GM12872 (cell line): ENCODE data around the gene CDH23.
A peak's percentile ranks its signal among the peaks of the same experiment; 100 is the strongest.

Source experiments
- TF ChIP-seq, protein P1 (sequence below): IDR thresholded peaks from 3 replicates; pipeline ENCODE4 v1.5.1; 2011; ENCODE audit warnings: low read depth, mild to moderate bottlenecking, low read length, moderate library complexity; ENCODE audit not compliant: insufficient read depth

CDH23 gene

DNA sequence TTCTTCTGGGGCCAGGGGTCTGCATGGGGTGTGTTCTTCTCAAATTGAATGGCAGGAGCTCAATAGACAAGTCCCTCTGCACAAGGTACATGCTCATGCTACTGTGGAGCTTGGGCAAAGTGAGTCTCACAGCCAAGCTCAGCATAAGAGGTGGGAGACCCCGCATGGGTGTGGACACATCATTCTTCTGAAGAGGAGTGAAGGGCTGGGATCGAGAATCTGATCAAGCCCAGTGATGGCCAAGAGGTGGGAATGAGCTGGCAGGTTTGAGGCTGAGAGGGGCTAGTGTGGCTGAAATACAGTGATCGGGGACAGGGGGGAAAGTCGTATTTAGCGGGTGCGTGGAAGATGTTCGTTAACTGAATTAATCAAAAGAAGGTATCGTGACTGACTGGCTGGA is 32.6 kb downstream of the CDH23 start:
- TF ChIP-seq, protein P1, sequence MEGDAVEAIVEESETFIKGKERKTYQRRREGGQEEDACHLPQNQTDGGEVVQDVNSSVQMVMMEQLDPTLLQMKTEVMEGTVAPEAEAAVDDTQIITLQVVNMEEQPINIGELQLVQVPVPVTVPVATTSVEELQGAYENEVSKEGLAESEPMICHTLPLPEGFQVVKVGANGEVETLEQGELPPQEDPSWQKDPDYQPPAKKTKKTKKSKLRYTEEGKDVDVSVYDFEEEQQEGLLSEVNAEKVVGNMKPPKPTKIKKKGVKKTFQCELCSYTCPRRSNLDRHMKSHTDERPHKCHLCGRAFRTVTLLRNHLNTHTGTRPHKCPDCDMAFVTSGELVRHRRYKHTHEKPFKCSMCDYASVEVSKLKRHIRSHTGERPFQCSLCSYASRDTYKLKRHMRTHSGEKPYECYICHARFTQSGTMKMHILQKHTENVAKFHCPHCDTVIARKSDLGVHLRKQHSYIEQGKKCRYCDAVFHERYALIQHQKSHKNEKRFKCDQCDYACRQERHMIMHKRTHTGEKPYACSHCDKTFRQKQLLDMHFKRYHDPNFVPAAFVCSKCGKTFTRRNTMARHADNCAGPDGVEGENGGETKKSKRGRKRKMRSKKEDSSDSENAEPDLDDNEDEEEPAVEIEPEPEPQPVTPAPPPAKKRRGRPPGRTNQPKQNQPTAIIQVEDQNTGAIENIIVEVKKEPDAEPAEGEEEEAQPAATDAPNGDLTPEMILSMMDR = no peak

DNA sequence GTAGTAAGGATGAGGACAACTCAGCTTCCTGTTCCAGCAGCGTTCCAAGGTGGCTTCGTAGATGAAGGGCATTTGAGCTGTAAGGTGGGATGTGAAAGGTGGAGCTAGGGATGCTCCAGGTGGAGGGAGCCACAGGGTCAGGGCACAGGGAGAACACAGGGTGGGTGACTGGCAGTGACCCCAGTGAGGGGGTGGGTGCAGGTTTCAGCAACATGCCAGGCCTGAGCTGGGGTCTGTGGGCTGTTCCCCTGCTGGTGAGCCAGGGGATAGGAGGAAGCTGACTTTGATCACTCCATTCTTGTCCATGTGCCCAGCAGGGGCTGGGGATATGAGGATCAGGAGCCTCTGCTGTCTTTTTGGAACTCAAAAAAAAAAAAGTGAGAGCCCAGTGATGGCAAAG is 33.2 kb downstream of the CDH23 start:
- TF ChIP-seq, protein P1 = peak; percentile 53

DNA sequence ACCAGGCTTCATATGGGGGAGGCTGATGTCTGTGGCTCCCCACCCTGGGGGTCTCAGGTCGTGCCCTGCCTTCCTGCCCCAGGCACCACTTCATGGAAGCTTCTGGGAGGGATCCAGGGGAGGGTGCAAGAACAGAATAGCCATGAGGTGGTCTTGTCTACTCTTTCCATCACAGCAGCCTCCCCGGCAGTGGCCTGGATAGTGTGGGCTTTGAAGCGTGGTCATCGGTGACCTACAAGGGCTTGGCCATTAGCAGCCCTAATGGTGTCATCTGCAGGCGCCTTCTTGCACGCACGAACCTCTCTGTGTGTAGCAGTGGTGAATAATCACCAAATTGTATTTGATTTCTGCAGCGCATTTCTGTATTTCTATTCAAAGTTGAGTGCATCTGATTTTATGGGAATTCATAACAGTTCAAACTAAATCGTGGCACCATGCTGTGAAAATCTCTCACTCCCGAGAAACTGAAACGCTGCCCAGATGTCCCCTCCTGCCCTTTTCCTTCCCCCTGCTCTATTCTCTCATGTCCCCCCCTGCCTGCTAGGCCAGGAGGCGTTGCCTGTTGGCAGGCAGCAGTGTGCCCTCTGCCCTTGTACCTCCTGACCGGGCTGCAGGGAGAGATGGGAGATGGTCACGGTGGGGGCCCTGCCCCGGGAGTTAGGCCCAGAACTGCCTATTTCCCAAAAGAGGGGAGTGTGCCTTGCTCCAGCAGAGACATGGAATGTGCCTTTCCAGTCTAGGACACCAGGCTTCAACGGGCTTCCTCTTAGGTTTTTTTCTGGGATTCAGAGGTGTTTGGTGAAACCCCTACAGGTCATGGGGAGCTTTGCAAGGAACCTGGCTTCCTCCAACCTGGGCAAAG is 34.8 kb downstream of the CDH23 start:
- TF ChIP-seq, protein P1 = no peak

DNA sequence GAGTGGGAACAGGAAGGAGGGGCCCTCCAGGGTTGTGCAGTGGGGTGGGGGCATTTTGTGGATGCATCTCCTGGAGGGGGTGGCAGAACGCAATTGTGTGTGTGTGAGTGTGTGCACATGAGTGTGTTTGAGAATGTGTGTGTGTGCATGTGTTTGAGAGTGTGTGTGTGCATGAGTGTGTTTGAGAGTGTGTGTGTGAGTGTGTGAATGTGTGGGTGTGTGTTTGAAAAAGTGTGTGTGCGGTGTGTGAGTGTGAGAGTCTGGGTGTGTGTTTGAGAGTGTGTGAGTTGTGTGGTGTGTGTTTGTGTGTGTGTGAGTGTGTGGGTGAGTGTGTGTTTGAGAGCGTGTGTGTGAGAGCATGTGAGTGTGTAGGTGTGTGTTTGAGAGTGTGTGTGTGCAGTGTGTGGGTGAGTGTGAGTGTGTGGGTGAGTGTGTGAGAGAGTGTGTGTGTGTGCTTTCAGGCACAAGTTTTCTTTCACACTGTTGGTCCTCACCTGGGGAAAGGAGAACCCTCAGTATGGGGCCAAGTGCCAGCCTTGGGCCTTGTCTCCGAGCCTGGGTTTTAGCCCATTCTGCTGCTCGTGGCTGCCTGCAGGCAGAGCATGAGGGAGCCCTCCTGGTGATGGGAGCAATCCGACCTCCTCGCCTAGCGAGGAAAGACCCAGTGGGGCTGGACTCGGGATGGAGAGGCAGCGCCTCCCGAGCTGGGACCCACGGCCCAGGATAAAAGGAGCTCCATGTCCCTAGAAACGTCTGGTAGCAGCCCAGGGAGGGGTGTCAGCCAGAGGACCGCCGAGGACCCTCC is 35.6 kb downstream of the CDH23 start:
- TF ChIP-seq, protein P1 = no peak

DNA sequence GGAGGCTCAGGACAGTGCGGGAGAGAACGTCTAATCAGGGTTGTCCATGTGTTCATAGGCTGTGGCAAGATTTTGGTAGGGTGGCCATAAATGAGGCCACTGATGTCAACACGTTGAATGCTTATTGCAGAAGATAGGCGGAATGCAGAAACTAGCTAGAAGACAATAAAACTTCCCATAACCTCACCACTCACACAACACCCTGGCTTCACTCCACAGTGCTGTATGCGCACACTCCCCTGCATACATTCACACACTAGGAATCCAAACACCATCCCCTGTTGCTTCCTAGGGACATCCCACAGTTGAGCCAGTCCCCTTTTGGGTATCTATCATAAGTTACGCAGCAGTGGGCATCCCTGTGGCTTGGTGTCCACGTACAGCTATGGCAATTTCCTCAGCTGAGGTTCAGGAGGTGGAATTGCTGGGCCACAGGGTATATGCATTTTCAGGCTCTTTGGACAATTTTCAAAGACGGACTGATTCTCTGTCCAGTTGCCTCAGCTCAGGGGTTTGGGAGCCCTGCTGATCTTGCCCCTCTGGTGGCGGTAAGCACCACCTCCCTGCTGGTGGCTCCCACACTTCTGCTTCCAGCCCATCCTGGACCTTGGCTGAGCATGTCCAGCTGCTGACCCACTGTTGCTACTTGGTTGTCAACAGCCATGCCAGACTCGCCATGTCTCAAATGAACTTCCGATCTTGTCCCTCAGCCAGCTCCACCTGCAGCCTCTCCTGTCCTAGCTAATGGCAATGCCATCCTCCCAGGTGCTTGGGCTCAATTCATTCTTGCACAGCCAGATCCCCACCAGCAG is 36.4 kb downstream of the CDH23 start:
- TF ChIP-seq, protein P1 = no peak

DNA sequence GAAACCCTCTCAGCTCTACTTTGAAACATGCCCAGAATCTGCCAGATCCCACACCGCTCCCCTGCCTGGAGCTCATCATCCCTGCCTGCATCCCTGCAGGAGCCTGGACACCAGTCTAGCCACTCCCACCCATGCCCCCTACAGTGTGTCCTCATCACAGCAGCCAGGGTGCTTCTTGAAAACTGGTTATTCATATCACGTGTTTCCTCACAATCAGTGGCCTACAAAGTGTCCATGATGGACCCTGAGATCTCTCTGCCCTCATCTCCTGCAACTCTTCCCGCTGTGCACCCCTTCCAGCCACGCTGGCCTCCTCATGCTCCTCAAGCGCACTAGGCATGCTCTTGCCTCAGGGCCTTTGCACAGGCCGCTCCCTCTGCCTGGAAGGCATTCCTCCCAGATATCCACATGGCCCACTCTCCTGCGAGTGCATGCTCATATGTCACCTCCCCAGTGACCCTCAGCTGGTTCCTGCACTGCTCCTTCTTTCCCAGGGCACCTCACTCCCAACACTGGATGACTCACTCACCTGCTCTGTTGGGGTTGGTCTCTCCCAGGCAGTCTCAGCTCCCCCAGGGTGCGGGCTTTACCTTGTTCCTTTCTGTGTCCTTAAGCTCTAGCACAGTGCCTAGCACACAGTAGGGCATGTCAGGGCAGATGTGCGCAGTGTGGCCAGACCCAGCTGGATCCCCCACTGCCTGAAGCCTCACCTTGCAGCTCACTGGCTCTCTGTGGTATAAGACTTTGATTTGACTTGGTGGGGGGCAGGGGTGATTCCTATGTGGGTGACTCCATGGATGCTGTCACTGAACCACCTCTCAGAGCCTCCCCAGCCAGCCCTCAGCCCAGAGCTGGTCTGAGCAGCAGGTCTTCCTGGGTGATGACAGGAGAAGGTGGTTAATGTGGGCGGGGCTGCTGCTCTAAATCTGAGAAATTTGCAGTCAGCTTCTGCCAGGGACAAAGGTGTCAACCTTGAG is 37.3 kb downstream of the CDH23 start:
- TF ChIP-seq, protein P1 = no peak
